BJ (cell line): ENCODE results near the gene ATP10D. TPM values are rescaled to one million over a fixed set of nuclear protein-coding genes. Genes with fewer than 3 reads are reported as not detected.

Source experiments
- CTCF ChIA-PET: fragments of 350-600 bp; formaldehyde crosslinking; extraction: SDS; loops from one replicate; lab custom pipeline; 2021; ENCODE audit warnings: antibody characterized with exemption, inconsistent platforms; lab: Yijun Ruan, JAX
- POLR2A ChIA-PET: fragments of 300-600 bp; sonication (Branson Sonifier 250); formaldehyde crosslinking; extraction: SDS; loops from one replicate; lab custom pipeline; 2021; ENCODE audit warnings: antibody characterized with exemption; lab: Charles Lee
- DNase-seq: peaks from one replicate; pipeline ENCODE4 v3.0.0-alpha.2; 2011; ENCODE audit warnings: low read depth
- H3K27me3 ChIP-seq: 2 replicates; pipeline ENCODE4 v1.6.0; 2011; ENCODE audit warnings: low read length; ENCODE audit not compliant: control insufficient read depth, insufficient read depth
- H3K36me3 ChIP-seq: 2 replicates; pipeline ENCODE4 v1.5.1; 2011; ENCODE audit warnings: low read length; ENCODE audit not compliant: control insufficient read depth, insufficient read depth
- H3K4me3 ChIP-seq: 2 replicates; pipeline ENCODE4 v1.5.1; 2011; ENCODE audit warnings: low read depth, mild to moderate bottlenecking, control low read depth, low read length
- polyA plus RNA-seq: library from polyadenylated mRNA; depleted of rRNA; stranded (reverse); fragments of >200 nt; gene quantifications from 2 replicates; pipeline ENCODE4 v1.2.3, GENCODE V29; 2011
- TF ChIP-seq, protein P1 (sequence below): IDR thresholded peaks from 2 replicates; pipeline ENCODE4 v1.5.1; 2011; ENCODE audit warnings: low read depth, mild to moderate bottlenecking, control low read depth, inconsistent platforms, low read length, moderate library complexity; ENCODE audit not compliant: insufficient read depth

ATP10D gene
- polyA plus RNA-seq, 1 experiment, result 65.5 TPM

DNA sequence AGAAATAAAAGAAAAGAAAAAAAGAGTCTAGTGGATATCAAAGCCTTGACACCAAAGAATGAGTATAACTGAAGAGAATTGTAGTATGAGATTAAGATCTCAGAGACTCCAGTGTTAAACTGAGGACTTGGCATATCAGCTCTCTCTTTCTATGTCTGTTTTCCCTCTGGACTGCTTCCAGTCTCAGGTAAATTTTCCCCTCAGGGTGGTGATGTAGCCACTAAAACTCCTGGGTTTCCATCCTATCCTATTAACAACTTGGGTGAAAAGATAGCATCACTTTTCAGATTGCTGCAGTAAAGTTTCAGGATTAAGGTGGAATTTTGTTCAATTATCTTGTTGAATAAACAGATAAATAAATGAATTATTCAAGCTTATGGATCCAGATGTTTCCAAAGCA, 85.7 kb downstream of the ATP10D start:
- Histone ChIP-seq H3K4me3 (no peak overlapping the region), H3K27me3 (no peaks in the 10 kb centered on the region), H3K36me3 (peaks cover 4% of the 10 kb centered on the region; the same call in 1 of the 2 replicates)
- ChIA-PET POLR2A (no interaction called here), CTCF (no interaction called here)
- no peak for DNase-seq
- TF ChIP-seq, protein P1, sequence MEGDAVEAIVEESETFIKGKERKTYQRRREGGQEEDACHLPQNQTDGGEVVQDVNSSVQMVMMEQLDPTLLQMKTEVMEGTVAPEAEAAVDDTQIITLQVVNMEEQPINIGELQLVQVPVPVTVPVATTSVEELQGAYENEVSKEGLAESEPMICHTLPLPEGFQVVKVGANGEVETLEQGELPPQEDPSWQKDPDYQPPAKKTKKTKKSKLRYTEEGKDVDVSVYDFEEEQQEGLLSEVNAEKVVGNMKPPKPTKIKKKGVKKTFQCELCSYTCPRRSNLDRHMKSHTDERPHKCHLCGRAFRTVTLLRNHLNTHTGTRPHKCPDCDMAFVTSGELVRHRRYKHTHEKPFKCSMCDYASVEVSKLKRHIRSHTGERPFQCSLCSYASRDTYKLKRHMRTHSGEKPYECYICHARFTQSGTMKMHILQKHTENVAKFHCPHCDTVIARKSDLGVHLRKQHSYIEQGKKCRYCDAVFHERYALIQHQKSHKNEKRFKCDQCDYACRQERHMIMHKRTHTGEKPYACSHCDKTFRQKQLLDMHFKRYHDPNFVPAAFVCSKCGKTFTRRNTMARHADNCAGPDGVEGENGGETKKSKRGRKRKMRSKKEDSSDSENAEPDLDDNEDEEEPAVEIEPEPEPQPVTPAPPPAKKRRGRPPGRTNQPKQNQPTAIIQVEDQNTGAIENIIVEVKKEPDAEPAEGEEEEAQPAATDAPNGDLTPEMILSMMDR, result no peak

DNA sequence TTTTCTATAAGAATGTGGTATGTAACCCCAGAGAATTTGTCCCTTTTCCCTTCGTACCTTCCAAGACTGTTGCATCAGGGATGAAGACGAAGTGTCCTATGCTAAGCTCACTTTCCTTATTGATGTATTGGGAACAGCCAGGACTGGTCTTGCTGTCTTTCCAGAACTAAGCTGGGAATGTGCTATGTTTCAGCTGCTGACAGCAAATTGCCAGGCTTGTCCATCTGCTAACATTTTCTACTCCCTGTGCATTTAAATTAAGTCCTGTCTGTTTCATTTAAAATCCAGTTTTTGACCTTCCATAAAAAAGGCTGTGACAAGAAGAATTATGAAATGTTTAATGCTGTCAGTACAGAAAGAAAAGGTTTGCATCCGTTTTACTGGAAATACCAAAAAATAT, 87.9 kb downstream of the ATP10D start:
- H3K27me3 ChIP-seq, result no peaks in the 10 kb centered on the region
- TF ChIP-seq, protein P1, result no peak
- H3K4me3 ChIP-seq, result no peak overlapping the region
- ChIA-PET POLR2A (no interaction called here), CTCF (interaction anchor here (0.6 to 1.0 kb wide), 3 partner anchors 8 to 912 kb away, joined by 3 to 5 read pairs (median 3); no protein-coding TSS in a partner anchor)
- DNase-seq, result no peak
- peaks cover 5% of the 10 kb centered on the region; the same call in 1 of the 2 replicates for H3K36me3 ChIP-seq

DNA sequence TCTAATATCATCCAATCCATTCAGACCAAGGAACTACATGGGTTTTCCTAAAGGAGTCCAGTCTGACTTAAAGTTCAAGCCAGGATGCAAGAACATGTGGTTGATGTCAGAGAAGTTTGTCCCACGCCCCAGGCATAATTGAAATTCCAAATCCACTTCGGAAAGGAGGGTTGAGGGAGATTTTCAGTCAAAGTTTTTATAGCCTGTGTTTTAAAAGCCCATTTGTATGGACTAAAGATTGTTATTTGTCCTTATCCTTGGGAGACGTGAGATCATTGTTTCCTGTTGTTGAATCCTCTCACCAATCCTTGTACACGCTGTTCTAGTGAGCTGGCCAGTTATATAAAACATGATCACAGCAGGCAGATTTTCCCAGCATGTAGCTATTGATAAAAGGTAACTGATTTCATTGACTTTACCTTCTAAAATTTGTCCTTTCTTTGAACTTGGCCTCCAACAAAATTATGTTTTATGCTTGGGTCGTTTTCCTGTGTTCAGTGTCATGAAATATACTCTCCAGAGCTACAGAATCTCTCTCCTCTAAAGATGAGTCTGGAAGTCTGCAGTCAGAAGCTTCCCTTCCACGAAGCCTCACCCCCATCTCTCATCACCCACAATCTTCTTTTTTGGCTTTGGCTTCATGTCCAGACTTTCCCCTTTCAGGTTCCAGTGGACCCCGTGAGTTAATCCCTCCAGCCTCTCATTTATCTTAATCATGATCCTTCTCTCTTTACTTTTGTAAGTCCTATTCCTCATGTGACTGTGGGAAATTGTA, 92.9 kb downstream of the ATP10D start:
- ChIA-PET POLR2A (no interaction called here), CTCF (interaction anchor here (0.6 to 1.4 kb wide), 3 partner anchors 11 to 93 kb away, joined by 3 to 5 read pairs (median 3); partner anchors contain the start of gene ATP10D)
- TF ChIP-seq, protein P1, result no peak
- DNase-seq, result peak; percentile 84
- no peaks in the 10 kb centered on the region for H3K27me3 ChIP-seq
- no peak overlapping the region for H3K4me3 ChIP-seq
- H3K36me3 ChIP-seq, result peaks cover 18% of the 10 kb centered on the region

DNA sequence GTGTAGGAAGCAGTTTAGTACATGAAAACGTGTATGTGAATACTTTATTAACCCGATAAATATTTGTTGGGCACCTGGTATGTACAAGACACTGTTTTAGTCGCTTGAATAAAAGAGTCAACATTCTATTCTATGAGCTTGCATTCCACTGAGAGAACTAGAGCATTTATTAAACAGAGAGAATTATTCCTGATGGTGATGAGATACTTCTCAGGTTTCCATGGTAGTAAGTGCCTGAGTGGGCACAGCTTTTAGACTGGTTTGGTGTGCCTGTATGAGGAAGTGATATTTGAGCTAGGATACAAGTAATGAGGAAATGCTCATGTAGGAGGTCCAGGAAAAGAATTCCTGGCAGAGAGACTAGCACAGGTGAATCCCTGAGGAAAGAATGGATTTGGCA, 94.2 kb downstream of the ATP10D start:
- H3K4me3 ChIP-seq, result no peak overlapping the region
- peaks cover 17% of the 10 kb centered on the region for H3K36me3 ChIP-seq
- CTCF ChIA-PET, result interaction anchor here (0.8 to 1.4 kb wide), 3 partner anchors 12 to 34 kb away, joined by 3 read pairs; no protein-coding TSS in a partner anchor
- POLR2A ChIA-PET, result no interaction called here
- TF ChIP-seq, protein P1, result no peak
- H3K27me3 ChIP-seq, result no peaks in the 10 kb centered on the region
- no peak for DNase-seq

DNA sequence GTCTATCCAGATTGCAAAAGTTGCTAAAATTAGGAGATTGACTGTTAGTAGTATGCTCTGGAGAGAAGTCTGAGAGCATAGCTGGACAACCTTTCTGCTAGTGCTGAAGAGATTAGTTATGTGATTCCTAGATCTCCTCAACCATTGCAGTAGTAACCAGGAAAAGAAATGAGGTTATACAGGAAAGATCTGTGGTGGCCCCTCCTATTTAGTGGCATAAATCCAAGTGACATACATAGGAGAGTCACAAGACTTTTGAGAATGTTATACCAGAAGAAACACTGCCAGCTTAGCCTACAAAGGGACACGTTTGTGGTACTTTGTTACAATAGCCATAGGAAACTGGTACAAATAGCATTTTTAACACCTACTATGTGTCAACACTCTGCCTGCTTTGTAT, 105.2 kb downstream of the ATP10D start:
- POLR2A ChIA-PET, result no interaction called here
- CTCF ChIA-PET, result no interaction called here
- H3K4me3 ChIP-seq, result no peak overlapping the region
- H3K27me3 ChIP-seq, result no peaks in the 10 kb centered on the region
- no peak for DNase-seq
- peaks cover 4% of the 10 kb centered on the region; the same call in 1 of the 2 replicates for H3K36me3 ChIP-seq
- TF ChIP-seq, protein P1, result no peak
